SU-DHL-6 (cell line): Measurements from ENCODE around the gene PTGER3.

ENCODE experiments used
- CTCF ChIP-seq: fragments of 200-600 bp; sonication (generic); IDR thresholded peaks from one replicate; pipeline ENCODE4 v1.5.1; 2017; ENCODE audit warnings: antibody characterized with exemption, mild to moderate bottlenecking, low read length, moderate library complexity; ENCODE audit not compliant: insufficient read depth, poor library complexity, severe bottlenecking
- EZH2phosphoT487 ChIP-seq: fragments of 200-600 bp; sonication (generic), shearing (Covaris generic); conservative IDR thresholded peaks from 2 replicates; pipeline ENCODE4 v1.6.1; 2018; ENCODE audit warnings: mild to moderate bottlenecking, antibody characterized with exemption, low read length, moderate library complexity, mixed read lengths

- no peak for TF ChIP-seq CTCF
- no peak for TF ChIP-seq EZH2phosphoT487
These were observed 33.4 kb downstream of the PTGER3 start for GRCh38 chr1:71014178-71014579.
